Measurements from ENCODE around the gene CARD6.

GRCh38 chr5:40904994-40905306 lies 63.8 kb downstream of the CARD6 start:
- TF ChIP-seq CTCF (IDR thresholded peaks at IDR 0.05): no peak
- TF ChIP-seq POLR2A (IDR thresholded peaks at IDR 0.05): no peak

Data from thyroid gland (tissue), 4 donors.